HEK293 (cell line): ENCODE results near the gene PCDHB8.
"Not testable (repeated sequence)": the region's sequence is repeated elsewhere in the genome, so short reads cannot be mapped to it uniquely, and the experiment has no call there.

Experiments
- CTCF ChIP-seq: fragments of 450-650 bp; formaldehyde crosslinking; IDR thresholded peaks from 2 replicates; pipeline ENCODE4 v1.5.1; 2016; ENCODE audit warnings: missing biosample characterization, missing genetic modification characterization
- EGR2 ChIP-seq: fragments of 450-650 bp; formaldehyde crosslinking; IDR thresholded peaks from 2 replicates; pipeline ENCODE4 v1.5.1; 2016; ENCODE audit warnings: low read depth, missing biosample characterization, missing genetic modification characterization
- ELK4 ChIP-seq: IDR thresholded peaks from 2 replicates; pipeline ENCODE4 v1.6.1; 2011; ENCODE audit warnings: mild to moderate bottlenecking, low read depth, low read length, borderline replicate concordance
- GLI4 ChIP-seq: fragments of 450-650 bp; formaldehyde crosslinking; IDR thresholded peaks from 2 replicates; pipeline ENCODE4 v1.5.1; 2016; ENCODE audit warnings: missing biosample characterization, missing genetic modification characterization
- KLF1 ChIP-seq: fragments of 450-650 bp; formaldehyde crosslinking; IDR thresholded peaks from 2 replicates; pipeline ENCODE4 v1.5.1; 2016; ENCODE audit warnings: missing biosample characterization, missing genetic modification characterization
- REPIN1 ChIP-seq: fragments of 450-650 bp; formaldehyde crosslinking; IDR thresholded peaks from 2 replicates; pipeline ENCODE4 v1.5.1; 2017; ENCODE audit warnings: missing biosample characterization, missing genetic modification characterization, low read depth
- ZNF114 ChIP-seq: fragments of 450-650 bp; formaldehyde crosslinking; IDR thresholded peaks from 2 replicates; pipeline ENCODE4 v1.5.0; 2017; ENCODE audit warnings: missing biosample characterization, missing genetic modification characterization
- ZNF274 ChIP-seq, 2 experiments: fragments of 200-500 bp in 1 of 2; fragments of 450-650 bp in 1 of 2; sonication (Bioruptor generic) in 1 of 2; formaldehyde crosslinking in 1 of 2; IDR thresholded peaks; 2 replicates each; pipeline versions ENCODE4 v1.5.1 to v1.6.1; 2014 to 2016; ENCODE audit warnings: borderline replicate concordance in 1 of 2, inconsistent platforms in 1 of 2, low read length in 1 of 2, missing biosample characterization in 1 of 2, missing genetic modification characterization in 1 of 2
- ZNF292 ChIP-seq: fragments of 450-650 bp; formaldehyde crosslinking; IDR thresholded peaks from 2 replicates; pipeline ENCODE4 v1.5.1; 2016; ENCODE audit warnings: low read depth, missing biosample characterization, missing genetic modification characterization, borderline replicate concordance
- ZNF394 ChIP-seq: fragments of 450-650 bp; formaldehyde crosslinking; IDR thresholded peaks from 2 replicates; pipeline ENCODE4 v1.5.1; 2016; ENCODE audit warnings: missing biosample characterization, missing genetic modification characterization, mild to moderate bottlenecking, moderate library complexity, borderline replicate concordance
- ZNF398 ChIP-seq: fragments of 450-650 bp; formaldehyde crosslinking; IDR thresholded peaks from 2 replicates; pipeline ENCODE4 v1.5.1; 2017; ENCODE audit warnings: missing biosample characterization, missing genetic modification characterization
- ZNF670 ChIP-seq: fragments of 450-650 bp; formaldehyde crosslinking; IDR thresholded peaks from 2 replicates; pipeline ENCODE4 v1.5.1; 2016; ENCODE audit warnings: missing biosample characterization, missing genetic modification characterization, low read depth

DNA sequence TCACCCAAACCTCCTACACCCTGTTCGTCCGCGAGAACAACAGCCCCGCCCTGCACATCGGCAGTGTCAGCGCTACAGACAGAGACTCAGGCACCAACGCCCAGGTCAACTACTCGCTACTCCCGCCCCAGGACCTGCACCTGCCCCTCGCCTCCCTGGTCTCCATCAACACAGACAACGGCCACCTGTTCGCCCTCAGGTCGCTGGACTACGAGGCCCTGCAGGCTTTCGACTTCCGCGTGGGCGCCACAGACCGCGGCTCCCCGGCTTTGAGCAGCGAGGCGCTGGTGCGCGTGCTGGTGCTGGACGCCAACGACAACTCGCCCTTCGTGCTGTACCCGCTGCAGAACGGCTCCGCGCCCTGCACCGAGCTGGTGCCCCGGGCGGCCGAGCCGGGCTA, 23.5 kb downstream of the PCDHB8 start:
- not testable (repeated sequence) for TF ChIP-seq CTCF (tag by site-specific recombination); ELK4; ZNF292 (tag by site-specific recombination); REPIN1 (tag by site-specific recombination); GLI4; KLF1 (tag by site-specific recombination); ZNF114 (tag by site-specific recombination); ZNF394 (tag by site-specific recombination); EGR2; ZNF670 (tag by site-specific recombination); ZNF274 (IDR thresholded peaks at IDR 0.05; ENCODE audit: low read length); ZNF274 (tag by site-specific recombination; IDR thresholded peaks at IDR 0.05; ENCODE audit: borderline replicate concordance); ZNF398 (tag by site-specific recombination)
